ENCODE results near the gene IL3RA. TPM values are rescaled to one million over a fixed set of nuclear protein-coding genes. Genes with fewer than 3 reads are reported as not detected.
A peak's percentile ranks its signal among the peaks of the same experiment; 100 is the strongest.
"Not testable (repeated sequence)": the region's sequence is repeated elsewhere in the genome, so short reads cannot be mapped to it uniquely, and the experiment has no call there.

Gene IL3RA
- total RNA-seq, 5 donors from 2014 or later (not counting 1 experiment from before 2014, with no cell fraction given), result 0.16 to 0.75 (median 0.35) TPM

GRCh38 chrX:1400049-1400448 lies 63.5 kb downstream of the IL3RA start:
- peaks cover 4% of the 10 kb centered on the region for H3K36me3 Mint-ChIP-seq
- 100% methylated on average over 5 of the region's 12 CpGs for WGBS (ENCODE audit: insufficient coverage)
- POLR2A ChIA-PET, result no interaction called here
- no peak overlapping the region for H3K4me3 Mint-ChIP-seq
- no peaks in the 10 kb centered on the region for H3K9me3 ChIP-seq
- no peak for ATAC-seq (replicated peaks in 1 of 4)
- H3K9me3 Mint-ChIP-seq, result no peaks in the 10 kb centered on the region
- no peak overlapping the region for H3K27ac ChIP-seq (ENCODE audit: low read length)
- H3K27me3 ChIP-seq (replicated peaks in 1 of 2; ENCODE audit: control insufficient read depth in 2 of 2, extremely low read depth in 1 of 2, insufficient read depth in 2 of 2, low read length in 1 of 2), result no peaks in the 10 kb centered on the region
- H3K4me3 ChIP-seq (ENCODE audit: control insufficient read depth in 1 of 2, extremely low read depth in 1 of 2, low read length in 1 of 2), result no peak overlapping the region
- peaks cover 0 to 37% of the 10 kb centered on the region in 2 donors for H3K36me3 ChIP-seq (ENCODE audit: control insufficient read depth in 2 of 2, extremely low read depth in 1 of 2, insufficient read depth in 1 of 2, low read length in 1 of 2)
- H3K27ac Mint-ChIP-seq, result no peak overlapping the region
- CTCF ChIA-PET, result no interaction called here
- H3K27me3 Mint-ChIP-seq, result no peaks in the 10 kb centered on the region
- H3K4me1 Mint-ChIP-seq, result peaks cover 4 to 13% (median 9%) of the 10 kb centered on the region in 3 donors
- DNase-seq, result no peak
- peaks cover 0 to 4% of the 10 kb centered on the region in 2 experiments for H3K4me1 ChIP-seq (ENCODE audit: control insufficient read depth in 1 of 2, extremely low read depth in 1 of 2, insufficient read depth in 2 of 2, low read length in 2 of 2)

GRCh38 chrX:1400742-1401471 lies 64.3 kb downstream of the IL3RA start:
- ATAC-seq (replicated peaks in 1 of 4) (no peak), DNase-seq (no peak)
- Histone ChIP-seq H3K9me3 (no peaks in the 10 kb centered on the region), H3K27me3 (replicated peaks in 1 of 2; ENCODE audit: control insufficient read depth in 2 of 2, extremely low read depth in 1 of 2, insufficient read depth in 2 of 2, low read length in 1 of 2) (no peaks in the 10 kb centered on the region), H3K27ac (ENCODE audit: low read length) (no peak overlapping the region), H3K4me3 (ENCODE audit: control insufficient read depth in 1 of 2, extremely low read depth in 1 of 2, low read length in 1 of 2) (no peak overlapping the region), H3K4me1 (ENCODE audit: control insufficient read depth in 1 of 2, extremely low read depth in 1 of 2, insufficient read depth in 2 of 2, low read length in 2 of 2) (no peaks in the 10 kb centered on the region), H3K36me3 (ENCODE audit: control insufficient read depth in 2 of 2, extremely low read depth in 1 of 2, insufficient read depth in 1 of 2, low read length in 1 of 2) (peaks cover 0 to 43% of the 10 kb centered on the region in 2 donors)
- H3K36me3 Mint-ChIP-seq, result peaks cover 4% of the 10 kb centered on the region
- 90% methylated on average over 18 of the region's 27 CpGs for WGBS (ENCODE audit: insufficient coverage)
- H3K27ac Mint-ChIP-seq, result no peak overlapping the region
- CTCF ChIA-PET, result no interaction called here
- POLR2A ChIA-PET, result no interaction called here
- no peaks in the 10 kb centered on the region for H3K27me3 Mint-ChIP-seq
- H3K4me3 Mint-ChIP-seq, result no peak overlapping the region
- no peaks in the 10 kb centered on the region for H3K9me3 Mint-ChIP-seq
- H3K4me1 Mint-ChIP-seq, result peaks cover 1 to 4% (median 2%) of the 10 kb centered on the region in 3 donors

- ChIA-PET CTCF (no interaction called here), POLR2A (no interaction called here)
- Histone ChIP-seq H3K9me3 (no peaks in the 10 kb centered on the region), H3K27ac (ENCODE audit: low read length) (no peak overlapping the region), H3K4me3 (ENCODE audit: control insufficient read depth in 1 of 2, extremely low read depth in 1 of 2, low read length in 1 of 2) (no peak overlapping the region), H3K27me3 (replicated peaks in 1 of 2; ENCODE audit: control insufficient read depth in 2 of 2, extremely low read depth in 1 of 2, insufficient read depth in 2 of 2, low read length in 1 of 2) (no peaks in the 10 kb centered on the region), H3K36me3 (ENCODE audit: control insufficient read depth in 2 of 2, extremely low read depth in 1 of 2, insufficient read depth in 1 of 2, low read length in 1 of 2) (peaks cover 0 to 47% of the 10 kb centered on the region in 2 donors), H3K4me1 (ENCODE audit: control insufficient read depth in 1 of 2, extremely low read depth in 1 of 2, insufficient read depth in 2 of 2, low read length in 2 of 2) (no peaks in the 10 kb centered on the region)
- Mint-ChIP-seq H3K27ac (no peak overlapping the region), H3K36me3 (no peaks in the 10 kb centered on the region), H3K4me3 (no peak overlapping the region), H3K9me3 (no peaks in the 10 kb centered on the region), H3K4me1 (no peaks in the 10 kb centered on the region), H3K27me3 (no peaks in the 10 kb centered on the region)
- WGBS (ENCODE audit: insufficient coverage), result 96% methylated on average over 30 of the region's 30 CpGs
- peak in 1 of 4 experiments; percentile 24 for ATAC-seq (replicated peaks in 1 of 4)
- no peak for DNase-seq
Observed at GRCh38 chrX:1401611-1402430, 65.2 kb downstream of the IL3RA start.

- ChIA-PET POLR2A (no interaction called here), CTCF (no interaction called here)
- no peak overlapping the region for H3K4me3 Mint-ChIP-seq
- no peaks in the 10 kb centered on the region for H3K27me3 Mint-ChIP-seq
- no peak overlapping the region for H3K27ac Mint-ChIP-seq
- Histone ChIP-seq H3K27me3 (replicated peaks in 1 of 2; ENCODE audit: control insufficient read depth in 2 of 2, extremely low read depth in 1 of 2, insufficient read depth in 2 of 2, low read length in 1 of 2) (no peaks in the 10 kb centered on the region), H3K27ac (ENCODE audit: low read length) (no peak overlapping the region), H3K4me3 (ENCODE audit: control insufficient read depth in 1 of 2, extremely low read depth in 1 of 2, low read length in 1 of 2) (no peak overlapping the region), H3K4me1 (ENCODE audit: control insufficient read depth in 1 of 2, extremely low read depth in 1 of 2, insufficient read depth in 2 of 2, low read length in 2 of 2) (no peaks in the 10 kb centered on the region), H3K36me3 (ENCODE audit: control insufficient read depth in 2 of 2, extremely low read depth in 1 of 2, insufficient read depth in 1 of 2, low read length in 1 of 2) (peaks cover 0 to 57% of the 10 kb centered on the region in 2 donors), H3K9me3 (peaks cover 2% of the 10 kb centered on the region)
- ATAC-seq (replicated peaks in 1 of 4), result no peak
- no peaks in the 10 kb centered on the region for H3K36me3 Mint-ChIP-seq
- no peak for DNase-seq
- H3K4me1 Mint-ChIP-seq, result no peaks in the 10 kb centered on the region
- 100% methylated on average over 6 of the region's 10 CpGs for WGBS (ENCODE audit: insufficient coverage)
- H3K9me3 Mint-ChIP-seq, result no peaks in the 10 kb centered on the region
Observed at GRCh38 chrX:1403228-1403627, 66.6 kb downstream of the IL3RA start.

GRCh38 chrX:1403867-1404266 lies 67.3 kb downstream of the IL3RA start:
- DNase-seq; H3K27ac ChIP-seq (ENCODE audit: low read length); CTCF ChIA-PET; H3K4me3 ChIP-seq (ENCODE audit: control insufficient read depth in 1 of 2, extremely low read depth in 1 of 2, low read length in 1 of 2); H3K4me3 Mint-ChIP-seq; H3K9me3 Mint-ChIP-seq; H3K27ac Mint-ChIP-seq; H3K9me3 ChIP-seq; H3K4me1 ChIP-seq (ENCODE audit: control insufficient read depth in 1 of 2, extremely low read depth in 1 of 2, insufficient read depth in 2 of 2, low read length in 2 of 2); H3K27me3 Mint-ChIP-seq; H3K27me3 ChIP-seq (replicated peaks in 1 of 2; ENCODE audit: control insufficient read depth in 2 of 2, extremely low read depth in 1 of 2, insufficient read depth in 2 of 2, low read length in 1 of 2); POLR2A ChIA-PET; H3K36me3 Mint-ChIP-seq; H3K4me1 Mint-ChIP-seq; ATAC-seq (replicated peaks in 1 of 4): not testable (repeated sequence)
- peaks cover 0 to 57% of the 10 kb centered on the region in 2 donors for H3K36me3 ChIP-seq (ENCODE audit: control insufficient read depth in 2 of 2, extremely low read depth in 1 of 2, insufficient read depth in 1 of 2, low read length in 1 of 2)
- 98% methylated on average over 3 of the region's 3 CpGs for WGBS (ENCODE audit: insufficient coverage)

- WGBS (ENCODE audit: insufficient coverage), result 93% methylated on average over 2 of the region's 2 CpGs
- ATAC-seq (replicated peaks in 1 of 4); H3K9me3 Mint-ChIP-seq; H3K27ac ChIP-seq (ENCODE audit: low read length); H3K9me3 ChIP-seq; H3K4me3 Mint-ChIP-seq; DNase-seq; H3K36me3 Mint-ChIP-seq; H3K4me3 ChIP-seq (ENCODE audit: control insufficient read depth in 1 of 2, extremely low read depth in 1 of 2, low read length in 1 of 2); H3K27me3 Mint-ChIP-seq; H3K4me1 Mint-ChIP-seq; POLR2A ChIA-PET; H3K27ac Mint-ChIP-seq; H3K4me1 ChIP-seq (ENCODE audit: control insufficient read depth in 1 of 2, extremely low read depth in 1 of 2, insufficient read depth in 2 of 2, low read length in 2 of 2); H3K27me3 ChIP-seq (replicated peaks in 1 of 2; ENCODE audit: control insufficient read depth in 2 of 2, extremely low read depth in 1 of 2, insufficient read depth in 2 of 2, low read length in 1 of 2); CTCF ChIA-PET: not testable (repeated sequence)
- H3K36me3 ChIP-seq (ENCODE audit: control insufficient read depth in 2 of 2, extremely low read depth in 1 of 2, insufficient read depth in 1 of 2, low read length in 1 of 2), result peaks cover 0 to 57% of the 10 kb centered on the region in 2 donors
Observed at GRCh38 chrX:1405769-1406168, 69.2 kb downstream of the IL3RA start.

Measured in T-cell (primary cell).